H1 (cell line): ENCODE measurements around the gene AIF1L. TPM values are rescaled to one million over a fixed set of nuclear protein-coding genes. Genes with fewer than 3 reads are reported as not detected.

Source experiments
- CTCF ChIA-PET: fragments of 300-600 bp; sonication (Branson Sonifier 250); formaldehyde crosslinking; loops from one replicate; lab custom pipeline; 2021; ENCODE audit not compliant: partially characterized antibody; lab: Charles Lee
- POLR2A ChIA-PET: fragments of 300-600 bp; sonication (Branson Sonifier 250); formaldehyde crosslinking; loops from one replicate; lab custom pipeline; 2021; ENCODE audit warnings: inconsistent platforms; ENCODE audit not compliant: partially characterized antibody; lab: Charles Lee
- DNase-seq, 2 experiments: peaks; one replicate each; pipeline versions ENCODE4 v3.0.0 to v3.0.0-alpha.2; 2010 to 2022; ENCODE audit warnings: low spot score in 2 of 2, low read depth in 1 of 2, mixed read lengths in 1 of 2
- FAIRE-seq: peaks from 2 replicates; lab custom pipeline; 2011; peaks lifted over from hg19 to GRCh38; lab: Jason Lieb, UNC
- H2AFZ ChIP-seq: 2 replicates; pipeline ENCODE4 v1.8.1; 2012; ENCODE audit warnings: low read length, inconsistent platforms
- H2AK5ac ChIP-seq: 2 replicates; pipeline ENCODE4 v1.6.1; 2013; ENCODE audit warnings: low read depth, low read length
- H2BK120ac ChIP-seq: replicated peaks from 2 replicates; pipeline ENCODE3; 2013; ENCODE audit warnings: low read depth, low read length, inconsistent platforms
- H2BK12ac ChIP-seq: 2 replicates; pipeline ENCODE4 v1.6.1; 2013; ENCODE audit warnings: low read depth, low read length
- H2BK15ac ChIP-seq: 2 replicates; pipeline ENCODE4 v1.6.1; 2013; ENCODE audit warnings: low read length
- H2BK20ac ChIP-seq: 2 replicates; pipeline ENCODE4 v1.6.1; 2013; ENCODE audit warnings: low read length
- H2BK5ac ChIP-seq: 2 replicates; pipeline ENCODE4 v1.6.1; 2013; ENCODE audit warnings: low read depth, low read length
- H3K14ac ChIP-seq: 2 replicates; pipeline ENCODE4 v1.6.1; 2013; ENCODE audit warnings: inconsistent platforms; ENCODE audit not compliant: insufficient read length
- H3K18ac ChIP-seq: 2 replicates; pipeline ENCODE4 v1.6.1; 2013; ENCODE audit warnings: low read length; ENCODE audit errors: extremely low read depth
- H3K23ac ChIP-seq: 2 replicates; pipeline ENCODE4 v1.6.1; 2013; ENCODE audit warnings: inconsistent platforms; ENCODE audit not compliant: insufficient read length
- H3K23me2 ChIP-seq: 2 replicates; pipeline ENCODE4 v1.6.1; 2013; ENCODE audit warnings: low read depth, low read length
- H3K27ac ChIP-seq: 2 replicates; pipeline ENCODE4 v1.6.1; 2011; ENCODE audit warnings: low read depth, low read length, inconsistent platforms
- H3K27me3 ChIP-seq, 4 experiments: replicated peaks in 1 of 4; 1 replicate in 1 of 4; 2 replicates in 3 of 4; pipeline versions ENCODE4 v1.6.1 to v1.8.1; 2011 to 2013; ENCODE audit warnings: low read length in 3 of 4, mild to moderate bottlenecking in 3 of 4, inconsistent platforms in 2 of 4, mixed read lengths in 2 of 4, moderate library complexity in 1 of 4; ENCODE audit not compliant: control insufficient read depth in 3 of 4, insufficient read depth in 3 of 4; ENCODE audit errors: extremely low read depth in 1 of 4
- H3K36me3 ChIP-seq, 4 experiments: 2 replicates each; pipeline versions ENCODE4 v1.6.1 to v1.8.1; 2011 to 2013; ENCODE audit warnings: mild to moderate bottlenecking in 4 of 4, low read length in 3 of 4, moderate library complexity in 2 of 4, control low read depth in 1 of 4, inconsistent platforms in 1 of 4; ENCODE audit not compliant: insufficient read depth in 4 of 4, control insufficient read depth in 2 of 4
- H3K4ac ChIP-seq: replicated peaks from 2 replicates; pipeline ENCODE3; 2013; ENCODE audit warnings: low read length, low read depth, mixed read lengths, inconsistent platforms; ENCODE audit not compliant: insufficient read length
- H3K4me1 ChIP-seq, 4 experiments: replicated peaks in 1 of 4; 1 replicate in 1 of 4; 2 replicates in 3 of 4; pipeline versions ENCODE4 v1.6.1 to v1.8.1; 2011 to 2013; ENCODE audit warnings: low read length in 3 of 4, inconsistent platforms in 2 of 4, mixed read lengths in 1 of 4; ENCODE audit not compliant: insufficient read depth in 4 of 4, control insufficient read depth in 3 of 4
- H3K4me2 ChIP-seq, 2 experiments: 2 replicates each; pipeline versions ENCODE4 v1.6.1 to v1.8.1; 2011 to 2013; ENCODE audit warnings: low read depth in 2 of 2, low read length in 2 of 2, control low read depth in 1 of 2, inconsistent platforms in 1 of 2, mild to moderate bottlenecking in 1 of 2; ENCODE audit not compliant: insufficient read depth in 1 of 2
- H3K4me3 ChIP-seq, 4 experiments: fragments of 200-600, 300-600 bp in 1 of 4; sonication (generic), shearing (Covaris generic), sonication (Bioruptor Twin) in 1 of 4; 2 replicates each; pipeline versions ENCODE4 v1.5.1 to v1.8.1; 2011 to 2016; ENCODE audit warnings: low read length in 4 of 4, low read depth in 3 of 4, control low read depth in 2 of 4, inconsistent platforms in 2 of 4, mild to moderate bottlenecking in 2 of 4, mixed read lengths in 1 of 4, moderate library complexity in 1 of 4; ENCODE audit not compliant: insufficient read depth in 2 of 4; ENCODE audit errors: extremely low read depth in 1 of 4
- H3K56ac ChIP-seq: replicated peaks from 2 replicates; pipeline ENCODE3; 2013; ENCODE audit warnings: low read depth, mild to moderate bottlenecking, mixed read lengths, low read length, inconsistent platforms; ENCODE audit not compliant: insufficient read length
- H3K79me1 ChIP-seq: 2 replicates; pipeline ENCODE4 v1.6.1; 2013; ENCODE audit warnings: low read depth, low read length, control low read depth
- H3K79me2 ChIP-seq, 2 experiments: 2 replicates each; pipeline versions ENCODE4 v1.6.1 to v1.8.1; 2012 to 2013; ENCODE audit warnings: low read length in 2 of 2, mild to moderate bottlenecking in 2 of 2, inconsistent platforms in 1 of 2; ENCODE audit not compliant: insufficient read depth in 2 of 2, control insufficient read depth in 1 of 2
- H3K9ac ChIP-seq, 4 experiments: replicated peaks in 1 of 4; 1 replicate in 1 of 4; 2 replicates in 3 of 4; pipeline versions ENCODE4 v1.6.1 to v1.8.1; 2011 to 2013; ENCODE audit warnings: low read depth in 3 of 4, low read length in 3 of 4, control low read depth in 2 of 4, mild to moderate bottlenecking in 2 of 4, moderate library complexity in 2 of 4, inconsistent platforms in 1 of 4; ENCODE audit errors: extremely low read depth in 1 of 4
- H3K9me3 ChIP-seq, 2 experiments: 2 replicates each; pipeline versions ENCODE4 v1.6.1 to v1.8.1; 2012 to 2013; ENCODE audit warnings: mild to moderate bottlenecking in 2 of 2, moderate library complexity in 2 of 2, control low read depth in 1 of 2, inconsistent platforms in 1 of 2, low read depth in 1 of 2, low read length in 1 of 2, mixed read lengths in 1 of 2; ENCODE audit not compliant: insufficient read depth in 2 of 2
- H4K20me1 ChIP-seq, 2 experiments: replicated peaks in 1 of 2; 2 replicates each; pipeline versions ENCODE3 to v1.8.1; 2011 to 2013; ENCODE audit warnings: inconsistent platforms in 2 of 2, low read length in 2 of 2, mild to moderate bottlenecking in 1 of 2; ENCODE audit not compliant: insufficient read depth in 2 of 2, control insufficient read depth in 1 of 2
- H4K5ac ChIP-seq: 2 replicates; pipeline ENCODE4 v1.6.1; 2013; ENCODE audit warnings: low read length, low read depth, mixed read lengths, inconsistent platforms; ENCODE audit not compliant: insufficient read length
- H4K8ac ChIP-seq: 2 replicates; pipeline ENCODE4 v1.8.0; 2013; ENCODE audit warnings: mild to moderate bottlenecking, moderate library complexity, low read length, inconsistent platforms; ENCODE audit not compliant: insufficient read depth; ENCODE audit errors: extremely low read depth
- H4K91ac ChIP-seq: replicated peaks from 2 replicates; pipeline ENCODE3; 2013; ENCODE audit warnings: low read length, mixed read lengths, inconsistent platforms; ENCODE audit not compliant: insufficient read length
- BCL11A ChIP-seq, 2 experiments: IDR thresholded peaks; one replicate each; pipeline ENCODE4 v1.6.1; 2011; ENCODE audit warnings: low read depth in 2 of 2, low read length in 2 of 2, mild to moderate bottlenecking in 2 of 2
- CEBPB ChIP-seq: IDR thresholded peaks from 2 replicates; pipeline ENCODE4 v1.6.1; 2012; ENCODE audit warnings: low read depth, low read length
- CHD1 ChIP-seq: IDR thresholded peaks from 2 replicates; pipeline ENCODE4 v1.6.1; 2012; ENCODE audit warnings: low read depth, low read length, improper control_type of control experiment
- MAX ChIP-seq: IDR thresholded peaks from 2 replicates; pipeline ENCODE4 v1.6.1; 2012; ENCODE audit warnings: inconsistent platforms
- RAD21 ChIP-seq, 2 experiments: IDR thresholded peaks in 1 of 2; conservative IDR thresholded peaks in 1 of 2; 2 replicates each; pipeline ENCODE4 v1.6.1; 2011; ENCODE audit warnings: low read depth in 2 of 2, low read length in 2 of 2, improper control_type of control experiment in 1 of 2, inconsistent platforms in 1 of 2, mild to moderate bottlenecking in 1 of 2, moderate library complexity in 1 of 2
- RFX5 ChIP-seq: IDR thresholded peaks from 2 replicates; pipeline ENCODE4 v1.6.1; 2011; ENCODE audit warnings: low read depth, low read length, improper control_type of control experiment, borderline replicate concordance
- SRF ChIP-seq: IDR thresholded peaks from 2 replicates; pipeline ENCODE4 v1.6.1; 2011; ENCODE audit warnings: mild to moderate bottlenecking, low read depth, low read length, moderate library complexity
- WGBS, 2 experiments: shearing (Covaris generic) in 1 of 2; methylation state at CpG; one replicate each; pipeline versions ENCODE4 v1.1.6 to v1.1.7; 2013 to 2015; ENCODE audit warnings: low lambda C conversion rate in 2 of 2, mixed read lengths in 2 of 2, inconsistent platforms in 1 of 2, low coverage in 1 of 2, missing lambda C conversion rate in 1 of 2; ENCODE audit not compliant: insufficient replicate concordance in 2 of 2, insufficient coverage in 1 of 2, insufficient read length in 1 of 2; ENCODE audit errors: extremely low coverage in 1 of 2, missing lambda C conversion rate in 1 of 2; 5-methylcytosine and 5-hydroxymethylcytosine counted together
- polyA plus RNA-seq, 7 experiments: library from polyadenylated mRNA; depleted of rRNA in 3 of 7; stranded (reverse) in 5 of 7; unstranded in 2 of 7; fragments of >200 nt in 5 of 7; fragments of 200-250 nt in 2 of 7; gene quantifications; 1 replicate in 5 of 7; 2 replicates in 1 of 7; 4 replicates in 1 of 7; pipeline versions ENCODE4 v1.2.1 to v1.2.3, GENCODE V29; 2011 to 2013; ENCODE audit warnings: missing spikeins in 2 of 7, mixed read lengths in 2 of 7
- total RNA-seq: library from RNA; stranded (reverse); fragmentation: NEBNext Ultra II Directional; extraction: Animal tissue kit (Norgen Biotek cat#: 25700); gene quantifications from 2 replicates; pipeline ENCODE4 v1.2.1, GENCODE V29; 2021

AIF1L gene
- total and polyA plus RNA-seq, 2 of the 8 experiments (the other 6 are each of a cell fraction or from before 2014, with no cell fraction given) = 70.7 to 149 TPM

- WGBS, 2 experiments = 92% methylated on average over 23 of the region's 23 CpGs; no CpG with 5 or more reads in 1 of the 2 experiments
Measured at GRCh38 chr9:131112374-131113154, 16.2 kb downstream of the AIF1L start.

More at GRCh38 chr9:131112374-131113154, 16.2 kb downstream of the AIF1L start:
- Histone ChIP-seq H3K79me1 (no peaks in the 10 kb centered on the region; the same call in 1 of the 2 replicates), H3K9ac (no peak overlapping the region), H4K91ac (no peak overlapping the region), H2AFZ (no peak overlapping the region), H4K8ac (peak overlapping the region; percentile 89; the same call in 1 of the 2 replicates), H3K14ac (no peak overlapping the region), H3K18ac (peak overlapping the region; percentile 42), H2BK12ac (no peak overlapping the region), H3K79me2 (no peaks in the 10 kb centered on the region; a peak in 1 of 4 replicates), H3K4me1 (peaks cover 3 to 16% (median 11%) of the 10 kb centered on the region in 4 experiments), H3K4ac (no peak overlapping the region), H3K27me3 (no peaks in the 10 kb centered on the region), H2AK5ac (no peak overlapping the region), H3K9me3 (no peaks in the 10 kb centered on the region), H3K23ac (no peak overlapping the region), H2BK20ac (no peak overlapping the region), H2BK5ac (peak overlapping the region; percentile 40; the same call in 1 of the 2 replicates), H3K27ac (peak overlapping the region; percentile 82), H2BK120ac (no peak overlapping the region), H3K36me3 (peaks cover 8 to 35% (median 20%) of the 10 kb centered on the region in 4 experiments; a peak in 6 of 8 replicates), H3K4me2 (no peak overlapping the region), H4K5ac (no peak overlapping the region), H3K4me3 (no peak overlapping the region), H2BK15ac (no peak overlapping the region), H3K23me2 (no peaks in the 10 kb centered on the region), H4K20me1 (no peaks in the 10 kb centered on the region), H3K56ac (no peak overlapping the region)
- DNase-seq (no peak), FAIRE-seq (no peak)
- TF ChIP-seq BCL11A (IDR thresholded peaks at IDR 0.05; ENCODE audit: low read depth in 2 of 2, low read length in 2 of 2) = no peak
- no peak for TF ChIP-seq CHD1
- no peak for TF ChIP-seq CEBPB
- no peak for TF ChIP-seq SRF
- no peak for TF ChIP-seq RFX5
- TF ChIP-seq MAX = no peak
- no peak for TF ChIP-seq RAD21 (IDR thresholded peaks at IDR 0.05 in 1 of 2, conservative IDR thresholded peaks at IDR 0.05 in 1 of 2; ENCODE audit: low read depth in 2 of 2, low read length in 2 of 2)
- CTCF ChIA-PET = interaction anchor here (0.7 to 4.8 kb wide), 9 partner anchors 11 to 256 kb away, joined by 3 to 47 read pairs (median 3); no protein-coding TSS in a partner anchor
- POLR2A ChIA-PET = interaction anchor here (0.6 to 32.4 kb wide), 8 partner anchors 6 to 186 kb away, joined by 3 to 751 read pairs (median 3); partner anchors contain the start of genes AIF1L, NUP214 and PLPP7
